GM18909 (cell line): Measurements from ENCODE around the gene SLCO6A1.

ENCODE experiments used
- ATAC-seq: cut with Tn5 transposase; IDR thresholded peaks from one replicate; pipeline ENCODE4 v1.9.1; 2021; ENCODE audit warnings: mild to moderate bottlenecking; ENCODE audit not compliant: unreplicated experiment, poor library complexity

Gene SLCO6A1

DNA sequence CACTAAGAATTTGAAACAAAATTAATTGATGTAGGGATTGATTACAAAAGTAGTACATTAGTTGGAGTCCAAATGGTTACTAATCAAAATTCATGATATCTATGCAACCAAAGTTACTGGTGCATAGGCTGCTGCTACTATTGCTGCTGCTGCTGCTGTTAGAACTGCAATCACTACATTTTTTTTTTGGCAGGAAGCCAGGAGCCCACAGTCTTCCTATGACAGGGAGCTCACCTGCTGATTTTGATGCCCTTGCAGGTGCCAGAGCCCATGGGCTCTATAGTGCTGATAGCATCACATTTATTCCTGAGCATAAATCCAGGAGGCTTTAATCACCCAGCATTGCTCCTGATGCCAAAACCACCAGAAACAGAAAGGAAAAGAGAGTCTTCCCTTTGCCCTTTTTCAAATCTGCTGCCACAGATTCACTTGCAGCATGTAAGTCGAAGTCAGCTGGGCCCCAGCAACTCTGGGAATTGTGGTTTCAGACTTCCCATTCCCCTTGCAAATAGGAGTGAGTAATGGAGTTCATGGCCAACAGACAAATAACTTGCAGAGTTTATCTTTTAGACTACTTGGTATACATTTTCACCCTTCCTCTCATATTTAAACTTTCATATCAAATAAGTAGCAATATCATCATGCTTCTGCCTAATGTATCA, 17.6 kb downstream of the SLCO6A1 start:
- ATAC-seq, result no peak

DNA sequence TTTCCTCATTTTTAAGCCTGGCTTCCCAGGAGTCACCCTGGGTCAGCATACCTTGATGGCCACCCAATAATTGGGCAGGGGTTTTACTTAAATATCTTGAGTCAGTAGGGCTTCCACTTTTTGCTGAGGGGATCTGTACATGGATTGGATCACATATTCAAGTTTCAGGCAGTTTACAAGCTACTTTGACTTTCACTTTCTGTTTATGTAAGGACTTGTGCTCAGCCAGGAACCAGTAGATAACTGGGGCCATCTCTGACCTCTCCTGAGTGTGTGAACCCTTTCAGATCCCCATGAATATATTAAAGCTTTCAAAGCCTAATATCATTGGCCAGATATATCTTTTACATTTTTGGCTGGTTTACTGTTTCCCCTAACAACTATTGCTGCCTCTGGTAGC, 45.1 kb downstream of the SLCO6A1 start:
- peak; percentile 95 for ATAC-seq

DNA sequence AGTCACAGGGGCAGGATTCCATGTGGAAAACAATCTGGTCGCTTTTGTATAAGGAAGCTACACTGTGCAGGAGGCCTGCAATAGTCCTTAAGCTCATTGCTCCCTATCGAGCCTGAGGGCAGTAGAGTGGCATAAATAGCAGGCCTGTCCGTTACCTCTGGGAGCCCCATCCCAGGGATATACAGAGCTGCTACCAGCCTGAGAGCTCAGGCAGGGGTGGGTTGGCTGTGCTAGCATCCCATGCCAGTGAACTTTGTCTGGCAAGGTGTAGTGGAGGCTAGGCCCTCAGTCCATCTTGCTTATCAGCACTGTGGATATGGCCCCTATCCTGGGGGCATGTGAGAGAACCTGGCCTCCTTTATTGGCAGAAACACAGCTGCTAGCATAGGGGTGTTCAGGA, 47.7 kb downstream of the SLCO6A1 start:
- no peak for ATAC-seq

DNA sequence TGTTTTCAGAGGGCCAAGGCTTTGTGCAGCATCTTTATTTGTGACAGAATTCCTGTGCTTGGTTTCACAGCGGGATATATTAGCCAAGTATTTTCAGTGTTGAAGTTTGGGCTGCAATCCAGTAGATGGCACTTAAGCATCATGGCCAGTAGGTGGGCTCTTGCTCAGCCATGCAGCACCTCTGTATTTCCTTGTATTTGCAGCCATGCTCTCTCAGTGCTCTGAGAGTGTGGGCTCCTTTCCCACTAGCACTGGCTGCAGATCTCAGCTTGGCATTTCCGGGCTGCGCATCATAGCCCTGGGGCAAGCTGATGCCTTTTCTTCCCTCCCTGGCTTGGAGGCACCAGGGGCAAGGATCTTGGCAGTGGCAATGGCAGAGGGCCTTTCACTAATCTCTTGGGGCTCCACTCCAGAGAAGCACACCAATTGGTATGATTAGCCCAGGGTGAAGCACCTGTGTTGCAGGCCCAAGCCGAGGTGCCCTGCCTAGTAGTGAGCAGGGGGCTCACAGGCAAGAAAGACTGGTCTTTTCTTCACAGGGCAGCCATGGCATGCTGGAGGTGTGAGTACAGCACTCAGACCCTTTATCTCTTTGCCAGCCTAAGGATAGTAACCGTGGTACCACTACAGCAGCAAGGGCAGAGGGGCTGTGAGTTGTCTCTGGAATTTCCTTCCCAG, 48.3 kb downstream of the SLCO6A1 start:
- ATAC-seq, result no peak

DNA sequence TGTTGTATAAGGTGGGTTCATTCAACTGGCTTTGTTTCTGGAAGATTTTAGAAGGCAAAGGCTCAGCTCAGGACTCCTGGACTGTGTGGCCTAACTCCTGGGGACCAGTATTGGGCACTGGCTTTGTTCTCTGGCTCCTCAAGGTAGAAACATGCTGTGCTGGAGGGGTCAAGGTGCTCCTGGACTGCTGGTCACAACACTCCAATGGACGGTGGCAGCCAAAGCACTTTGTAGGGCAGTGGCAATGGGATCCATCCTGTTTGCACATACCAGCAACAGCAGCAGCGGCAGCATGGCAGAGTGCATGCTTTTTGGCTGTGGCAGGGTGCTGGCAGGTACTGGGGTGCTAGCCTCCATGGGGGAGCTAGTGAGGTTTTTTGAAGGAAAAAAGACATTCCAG, 65.3 kb downstream of the SLCO6A1 start:
- ATAC-seq, result no peak

DNA sequence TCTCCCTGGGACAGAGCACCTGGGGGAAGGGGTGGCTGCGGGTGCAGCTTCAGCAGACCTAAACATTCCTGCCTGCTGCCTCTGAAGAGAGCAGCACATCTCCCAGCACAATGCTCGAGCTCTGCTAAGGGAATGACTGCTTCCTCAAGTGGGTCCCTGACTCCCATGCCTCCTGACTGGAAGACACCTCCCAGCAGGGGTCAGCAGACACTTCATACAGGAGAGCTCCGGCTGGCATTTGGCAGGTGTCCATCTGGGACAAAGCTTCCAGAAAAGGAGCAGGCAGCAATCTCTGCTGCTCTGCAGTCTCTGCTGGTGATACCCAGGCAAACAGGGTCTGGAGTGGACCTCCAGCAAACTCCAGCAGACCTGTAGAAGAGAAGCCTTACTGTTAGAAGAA, 77.2 kb downstream of the SLCO6A1 start:
- ATAC-seq, result no peak

DNA sequence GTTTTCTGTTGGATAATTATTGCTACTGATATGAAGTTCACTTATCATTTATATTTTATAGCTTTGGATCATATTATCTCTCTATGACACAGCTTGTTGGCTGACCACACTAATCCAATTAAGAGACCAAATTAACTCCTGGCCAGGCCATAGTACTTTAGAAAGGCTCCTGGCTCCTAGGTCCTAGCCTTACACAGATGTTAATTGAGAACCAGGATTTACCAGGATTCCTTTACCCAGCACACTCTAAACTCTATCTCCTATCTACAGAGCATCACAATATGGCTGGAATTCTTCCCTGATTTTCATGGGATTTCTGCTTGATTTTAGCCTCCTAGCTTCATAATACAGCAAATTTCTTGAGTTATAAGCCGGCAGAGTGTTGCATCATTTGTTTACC, 80.3 kb downstream of the SLCO6A1 start:
- no peak for ATAC-seq

DNA sequence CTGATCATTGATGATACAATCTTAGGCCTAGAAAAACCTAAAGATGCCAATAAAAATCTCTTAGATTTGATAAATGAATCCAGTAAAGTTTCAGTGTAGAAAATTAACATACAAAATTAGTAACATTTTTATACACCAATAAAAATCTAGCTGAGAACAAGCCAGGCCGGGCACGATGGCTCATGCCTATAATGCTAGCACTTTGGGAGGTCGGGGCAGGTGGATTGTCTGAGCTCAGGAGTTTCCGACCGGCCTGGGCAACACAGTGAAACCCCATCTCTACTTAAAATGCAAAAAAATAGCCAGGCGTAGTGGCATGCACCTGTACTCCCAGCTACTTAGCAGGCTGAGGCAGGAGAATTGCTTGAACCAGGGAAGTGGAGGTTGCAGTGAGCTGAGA, 84.4 kb downstream of the SLCO6A1 start:
- no peak for ATAC-seq

DNA sequence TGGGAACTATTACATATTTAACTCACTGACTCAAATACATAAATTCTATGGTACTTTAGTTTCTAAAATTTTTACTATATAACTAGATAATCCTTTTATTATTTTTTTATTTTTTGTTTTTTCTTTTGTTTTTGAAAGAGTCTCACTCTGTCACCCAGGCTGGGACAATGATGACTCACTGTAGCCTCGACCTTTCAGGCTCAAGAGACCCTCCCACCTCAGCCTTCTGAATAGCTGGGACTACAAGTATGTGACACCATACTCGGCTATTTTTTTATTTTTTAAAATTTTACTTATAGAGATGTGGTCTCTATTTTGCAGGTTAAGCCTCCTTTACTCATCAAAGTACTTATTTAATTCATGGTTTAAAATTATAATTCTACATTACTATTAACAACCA, 110.6 kb downstream of the SLCO6A1 start:
- ATAC-seq, result no peak

DNA sequence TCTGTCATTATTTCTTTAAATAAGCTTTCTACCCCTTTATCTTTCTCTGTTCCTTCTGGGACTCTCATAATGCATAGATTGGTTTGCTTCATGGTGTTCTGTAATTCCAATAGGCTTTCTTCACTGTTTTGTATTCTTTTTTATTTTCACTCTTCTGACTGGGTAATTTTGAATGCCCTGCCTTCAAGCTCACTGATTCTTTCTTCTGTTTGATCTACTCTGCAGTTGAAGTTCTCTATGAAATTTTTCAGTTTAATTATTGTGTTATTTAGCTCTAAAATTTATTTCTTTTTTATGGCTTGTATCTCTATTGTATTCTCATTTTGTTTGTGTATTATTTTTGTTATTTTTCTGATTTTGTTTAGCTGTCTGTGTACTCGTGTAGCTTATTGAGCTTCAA, 113.4 kb downstream of the SLCO6A1 start:
- ATAC-seq, result no peak

DNA sequence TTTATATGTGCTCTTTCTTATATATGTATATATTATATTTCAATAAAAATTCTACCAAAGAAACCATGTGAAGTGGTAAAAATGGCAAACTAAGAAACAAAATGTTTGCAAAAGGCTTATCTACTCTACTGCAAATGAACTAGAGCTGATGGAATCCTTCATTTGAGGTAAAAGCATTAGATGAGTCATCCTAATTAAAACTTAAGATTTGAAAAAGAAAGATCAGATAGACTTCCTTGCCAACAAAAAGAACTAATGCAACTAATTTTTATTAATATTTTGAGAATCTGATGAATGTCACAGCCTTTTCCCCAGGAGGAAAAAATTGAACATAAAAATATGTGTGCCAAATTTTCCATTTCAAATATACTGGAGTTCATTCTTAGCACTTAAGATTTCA, 118.6 kb downstream of the SLCO6A1 start:
- ATAC-seq, result no peak

DNA sequence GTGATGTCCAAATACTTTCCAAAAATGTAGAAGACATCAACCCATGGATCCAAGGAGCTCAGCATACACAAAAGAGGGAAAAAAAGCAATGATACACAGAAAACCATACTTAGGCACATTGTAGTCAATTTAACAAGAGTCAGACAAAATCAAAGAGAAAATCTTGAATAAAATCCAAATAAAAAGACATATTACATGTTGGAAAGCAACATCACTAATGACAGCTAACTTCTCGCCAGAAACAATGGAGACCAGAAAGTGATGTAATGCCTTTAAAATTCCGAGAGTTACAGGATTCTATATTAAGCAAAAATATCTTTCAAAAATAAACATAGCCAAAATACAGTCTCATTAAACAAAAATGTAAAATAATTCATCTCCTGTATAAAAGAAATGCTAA, 122.9 kb downstream of the SLCO6A1 start:
- ATAC-seq, result no peak

DNA sequence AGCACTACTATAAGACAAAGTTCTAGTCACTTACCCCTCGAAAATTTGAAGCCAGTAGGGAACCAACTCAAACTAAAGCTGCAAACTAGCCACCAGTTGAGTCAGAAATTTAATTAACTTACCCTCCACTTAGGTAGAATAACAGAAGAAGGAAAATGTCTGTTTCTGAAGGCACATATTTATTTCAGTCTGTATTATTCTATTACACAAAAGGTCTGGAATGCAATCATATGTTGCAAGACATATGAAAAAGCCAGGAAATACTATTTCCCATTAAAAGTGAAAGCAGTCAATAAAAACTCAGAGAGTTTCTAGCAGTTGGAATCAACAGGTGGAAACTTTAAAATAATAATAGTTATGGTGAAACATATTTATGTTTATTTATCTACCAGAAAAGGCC, 123.5 kb downstream of the SLCO6A1 start:
- ATAC-seq, result no peak

DNA sequence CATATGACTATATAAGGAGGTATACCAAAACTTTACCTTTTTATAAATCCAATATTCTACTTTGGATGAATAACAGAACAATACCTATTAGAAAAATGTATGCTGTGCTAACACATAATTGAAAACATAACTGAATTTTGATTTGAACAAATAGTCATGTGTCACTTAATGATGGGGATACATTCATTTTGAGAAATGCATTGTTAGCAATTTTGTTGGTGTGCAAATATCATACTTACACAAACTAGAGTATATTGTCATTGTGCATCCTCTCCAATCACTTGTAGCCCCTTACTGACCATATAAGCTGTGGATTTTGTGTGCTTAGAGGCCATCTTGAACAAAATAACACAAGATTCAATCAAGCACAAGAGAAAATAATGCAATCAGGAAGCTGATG, 130.4 kb downstream of the SLCO6A1 start:
- ATAC-seq, result no peak

DNA sequence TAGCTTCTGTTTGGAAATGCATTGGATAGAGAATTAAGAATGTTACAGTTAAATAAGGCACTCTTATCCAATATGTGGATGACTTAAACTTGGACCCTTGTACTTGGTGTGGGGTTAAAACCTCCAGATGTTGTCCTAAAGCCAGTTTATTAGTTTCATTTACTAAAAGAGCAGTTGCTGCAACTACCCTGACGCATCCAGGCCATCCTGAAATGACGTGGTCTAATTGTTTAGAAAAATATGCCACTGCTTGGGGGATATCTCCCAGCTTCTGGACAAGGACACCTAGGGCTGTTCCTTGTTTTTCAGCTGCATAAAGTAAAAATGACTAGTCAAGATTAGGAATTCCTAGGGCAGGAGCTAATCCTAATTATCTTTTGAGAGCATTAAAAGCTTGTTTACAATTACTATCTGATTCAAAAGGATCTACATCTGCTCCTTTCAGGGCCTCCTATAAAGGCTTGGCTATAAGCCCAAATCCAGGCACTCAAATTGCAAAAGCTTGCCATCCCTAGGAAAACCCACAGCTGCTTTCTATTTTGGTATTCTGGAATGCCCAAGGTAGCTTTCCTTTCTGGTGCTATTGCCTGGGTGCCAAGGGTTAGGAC, 157.0 kb downstream of the SLCO6A1 start:
- no peak for ATAC-seq

DNA sequence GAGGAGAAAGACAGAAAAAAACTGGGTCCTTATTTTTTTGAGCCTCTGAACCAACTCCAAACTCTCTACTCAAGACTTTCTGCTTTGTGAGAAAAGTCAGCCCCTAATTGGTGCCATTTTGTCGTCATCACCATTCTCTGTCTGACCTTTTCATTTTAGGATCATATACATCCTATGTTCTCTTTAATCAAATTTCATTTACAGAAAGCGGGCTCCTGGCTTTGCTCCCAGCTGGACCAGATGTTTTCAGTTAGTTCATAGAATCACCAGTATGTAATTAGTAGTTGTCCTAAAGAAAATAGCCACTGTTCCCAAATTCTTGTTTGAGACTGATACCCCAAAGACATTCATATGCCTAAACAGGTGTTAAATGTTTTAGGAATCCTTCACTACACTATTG, 174.1 kb downstream of the SLCO6A1 start:
- ATAC-seq, result no peak
